Astrocyte (in vitro differentiated cells and primary cell): ENCODE data around the gene CCDC40.

Experiments
- CTCF ChIP-seq: IDR thresholded peaks from 2 replicates; pipeline ENCODE4 v1.5.1; 2011; ENCODE audit warnings: low read depth, mild to moderate bottlenecking, inconsistent platforms, low read length, moderate library complexity; ENCODE audit not compliant: insufficient read depth
- EZH2 ChIP-seq: IDR thresholded peaks from 2 replicates; pipeline ENCODE4 v1.6.1; 2012; ENCODE audit warnings: mild to moderate bottlenecking, low read length, inconsistent platforms; ENCODE audit not compliant: insufficient read depth

DNA sequence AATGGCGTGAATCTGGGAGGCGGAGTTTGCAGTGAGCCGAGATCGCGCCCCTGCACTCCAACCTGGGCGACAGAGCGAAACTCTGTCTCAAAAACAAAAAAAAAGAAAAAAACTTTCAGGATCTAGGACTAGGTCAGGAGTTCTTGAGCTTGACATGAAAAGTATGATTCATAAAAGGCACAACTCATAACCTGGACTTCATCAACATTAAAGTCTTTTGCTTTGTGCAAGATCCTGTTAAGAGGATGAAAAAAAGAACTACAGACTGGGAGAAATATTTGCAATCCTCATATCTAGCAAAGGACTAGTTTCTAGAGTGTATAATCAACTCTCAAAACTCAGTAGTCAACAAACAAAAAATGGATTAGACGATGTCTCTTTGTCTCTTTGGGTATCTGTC is 40.7 kb upstream of the CCDC40 start:
- no peak for TF ChIP-seq CTCF
- no peak for TF ChIP-seq EZH2
